ENCODE data around the gene HOXB8.

The HOXB8 gene

DNA sequence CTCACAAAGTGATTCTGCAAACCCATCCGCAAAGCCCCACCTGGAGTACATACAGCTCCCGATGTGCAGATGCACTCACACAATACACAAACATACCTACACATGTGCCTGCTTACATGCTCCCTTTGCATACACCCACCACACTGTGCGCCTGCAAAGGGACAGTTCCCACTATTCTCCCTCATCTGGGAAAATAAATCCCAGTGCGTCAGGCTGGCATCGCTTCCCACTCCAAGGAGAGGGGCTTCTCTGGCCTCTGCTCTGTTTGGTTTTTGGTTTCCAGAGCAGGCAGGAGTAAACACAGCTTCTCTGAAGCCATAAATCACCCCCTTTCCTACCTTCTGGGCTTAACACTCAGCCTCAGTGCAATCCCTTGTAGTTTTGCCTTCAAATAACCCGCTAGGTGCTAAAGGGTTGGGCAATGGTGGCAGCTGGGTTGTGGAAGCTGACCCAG lies 51.7 kb downstream of the HOXB8 start:
- H3K36me3 ChIP-seq (ENCODE audit: low read depth), result peaks cover 3% of the 10 kb centered on the region; the same call in 1 of the 2 replicates
- H3K27ac ChIP-seq (ENCODE audit: poor library complexity, severe bottlenecking), result no peak overlapping the region
- no peaks in the 10 kb centered on the region for H3K27me3 ChIP-seq (ENCODE audit: insufficient read depth, poor library complexity, severe bottlenecking)
- no peaks in the 10 kb centered on the region for H3K9me3 ChIP-seq (ENCODE audit: severe bottlenecking)
- H3K4me3 ChIP-seq (ENCODE audit: severe bottlenecking), result no peak overlapping the region
- ATAC-seq (ENCODE audit: low read depth) (no peak), DNase-seq (ENCODE audit: low spot score) (no peak)
- TF ChIP-seq, protein P1, sequence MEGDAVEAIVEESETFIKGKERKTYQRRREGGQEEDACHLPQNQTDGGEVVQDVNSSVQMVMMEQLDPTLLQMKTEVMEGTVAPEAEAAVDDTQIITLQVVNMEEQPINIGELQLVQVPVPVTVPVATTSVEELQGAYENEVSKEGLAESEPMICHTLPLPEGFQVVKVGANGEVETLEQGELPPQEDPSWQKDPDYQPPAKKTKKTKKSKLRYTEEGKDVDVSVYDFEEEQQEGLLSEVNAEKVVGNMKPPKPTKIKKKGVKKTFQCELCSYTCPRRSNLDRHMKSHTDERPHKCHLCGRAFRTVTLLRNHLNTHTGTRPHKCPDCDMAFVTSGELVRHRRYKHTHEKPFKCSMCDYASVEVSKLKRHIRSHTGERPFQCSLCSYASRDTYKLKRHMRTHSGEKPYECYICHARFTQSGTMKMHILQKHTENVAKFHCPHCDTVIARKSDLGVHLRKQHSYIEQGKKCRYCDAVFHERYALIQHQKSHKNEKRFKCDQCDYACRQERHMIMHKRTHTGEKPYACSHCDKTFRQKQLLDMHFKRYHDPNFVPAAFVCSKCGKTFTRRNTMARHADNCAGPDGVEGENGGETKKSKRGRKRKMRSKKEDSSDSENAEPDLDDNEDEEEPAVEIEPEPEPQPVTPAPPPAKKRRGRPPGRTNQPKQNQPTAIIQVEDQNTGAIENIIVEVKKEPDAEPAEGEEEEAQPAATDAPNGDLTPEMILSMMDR (IDR thresholded peaks at IDR 0.05; ENCODE audit: poor library complexity, severe bottlenecking), result no peak
- H3K4me1 ChIP-seq (ENCODE audit: insufficient read depth, poor library complexity, severe bottlenecking), result no peaks in the 10 kb centered on the region

DNA sequence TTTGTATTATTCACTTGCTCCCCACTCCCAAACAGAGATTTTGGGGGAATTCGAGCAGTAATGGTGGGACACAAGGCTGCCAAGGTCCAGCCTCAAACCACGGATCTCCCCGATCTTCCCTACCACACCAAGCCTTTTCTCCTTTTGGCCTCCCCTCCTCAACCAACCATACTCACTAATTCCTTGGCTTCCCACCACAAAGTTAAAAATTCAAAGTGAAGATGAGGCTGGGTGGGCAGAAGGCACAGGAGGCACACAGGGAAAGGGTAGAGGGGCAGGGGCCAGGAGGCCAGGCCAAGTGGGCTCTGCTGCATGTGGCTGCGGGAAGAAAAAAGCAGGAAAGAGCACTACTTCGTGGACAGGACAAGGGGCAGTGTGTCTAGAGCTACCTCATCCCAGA lies 52.2 kb downstream of the HOXB8 start:
- Histone ChIP-seq H3K27me3 (ENCODE audit: insufficient read depth, poor library complexity, severe bottlenecking) (no peaks in the 10 kb centered on the region), H3K27ac (ENCODE audit: poor library complexity, severe bottlenecking) (no peak overlapping the region), H3K4me3 (ENCODE audit: severe bottlenecking) (no peak overlapping the region), H3K36me3 (ENCODE audit: low read depth) (peaks cover 3% of the 10 kb centered on the region; the same call in 1 of the 2 replicates), H3K4me1 (ENCODE audit: insufficient read depth, poor library complexity, severe bottlenecking) (no peaks in the 10 kb centered on the region), H3K9me3 (ENCODE audit: severe bottlenecking) (no peaks in the 10 kb centered on the region)
- no peak for DNase-seq (ENCODE audit: low spot score)
- ATAC-seq (ENCODE audit: low read depth), result no peak
- TF ChIP-seq, protein P1 (IDR thresholded peaks at IDR 0.05; ENCODE audit: poor library complexity, severe bottlenecking), result no peak

All from RWPE2 (cell line).